ENCODE measurements around the gene ALKBH8. TPM values are rescaled to one million over a fixed set of nuclear protein-coding genes. Genes with fewer than 3 reads are reported as not detected.

The ALKBH8 gene
- total and polyA plus RNA-seq, 2 of the 13 experiments (the other 11 are each of a cell fraction or from before 2014, with no cell fraction given) = 2.4 to 9.1 TPM

- TF ChIP-seq SNAI1 (CRISPR knock-in tag; IDR thresholded peaks at IDR 0.05; ENCODE audit: borderline replicate concordance) (no peak), HNRNPL (IDR thresholded peaks at IDR 0.05; ENCODE audit: low read depth, low read length) (0 out of 2 replicates have a peak, but pooled peaks have one; percentile 24), RXRA (CRISPR knock-in tag; IDR thresholded peaks at IDR 0.05) (0 out of 2 replicates have a peak, but pooled peaks have one; percentile 18), ZNF567 (CRISPR knock-in tag; IDR thresholded peaks at IDR 0.05; ENCODE audit: borderline replicate concordance) (peak; percentile 49; the same call in 1 of the 2 replicates), ZNF605 (CRISPR knock-in tag; IDR thresholded peaks at IDR 0.05) (peak; percentile 63; the same call in 1 of the 2 replicates), ZNF234 (CRISPR knock-in tag; conservative IDR thresholded peaks at IDR 0.05) (no peak), ZNF879 (CRISPR knock-in tag; IDR thresholded peaks at IDR 0.05) (0 out of 2 replicates have a peak, but pooled peaks have one; percentile 36), HBP1 (CRISPR knock-in tag; IDR thresholded peaks at IDR 0.05; ENCODE audit: low read depth) (peak; percentile 33; the same call in 1 of the 2 replicates), ZNF3 (CRISPR knock-in tag; IDR thresholded peaks at IDR 0.05) (no peak), ESRRA (CRISPR knock-in tag; IDR thresholded peaks at IDR 0.05; ENCODE audit: low read depth) (no peak; the same call in 1 of the 2 replicates), ZNF510 (CRISPR knock-in tag; IDR thresholded peaks at IDR 0.05; ENCODE audit: low read depth) (0 out of 2 replicates have a peak, but pooled peaks have one; percentile 29), KDM1A (CRISPR knock-in tag; IDR thresholded peaks at IDR 0.05) (no peak), MED1 (CRISPR knock-in tag; IDR thresholded peaks at IDR 0.05) (no peak), ZC3H13 (CRISPR knock-in tag; IDR thresholded peaks at IDR 0.05) (no peak), TOPORS (CRISPR knock-in tag; IDR thresholded peaks at IDR 0.05) (no peak), ZNF180 (CRISPR knock-in tag; IDR thresholded peaks at IDR 0.05; ENCODE audit: borderline replicate concordance, low read depth) (no peak), GPN1 (CRISPR knock-in tag; IDR thresholded peaks at IDR 0.05; ENCODE audit: borderline replicate concordance) (no peak), TRIM24 (CRISPR knock-in tag; IDR thresholded peaks at IDR 0.05) (no peak), JDP2 (CRISPR knock-in tag; IDR thresholded peaks at IDR 0.05; ENCODE audit: borderline replicate concordance) (no peak), ZNF382 (CRISPR knock-in tag; IDR thresholded peaks at IDR 0.05; ENCODE audit: borderline replicate concordance) (no peak), JUN (CRISPR knock-in tag; IDR thresholded peaks at IDR 0.05) (no peak), ZNF839 (CRISPR knock-in tag; IDR thresholded peaks at IDR 0.05; ENCODE audit: borderline replicate concordance) (0 out of 2 replicates have a peak, but pooled peaks have one; percentile 68), PHF5A (CRISPR knock-in tag; IDR thresholded peaks at IDR 0.05; ENCODE audit: low read depth, unreplicated experiment) (no peak), SP2 (CRISPR knock-in tag; IDR thresholded peaks at IDR 0.05) (no peak; the same call in 1 of the 2 replicates), NR1H2 (CRISPR knock-in tag; IDR thresholded peaks at IDR 0.05; ENCODE audit: borderline replicate concordance, low read depth) (no peak), ZNF615 (CRISPR knock-in tag; IDR thresholded peaks at IDR 0.05; ENCODE audit: borderline replicate concordance) (no peak), U2AF1 (optimal IDR thresholded peaks at IDR 0.05; ENCODE audit: low read depth, low read length) (no peak), ZNF441 (CRISPR knock-in tag; IDR thresholded peaks at IDR 0.05; ENCODE audit: borderline replicate concordance) (0 out of 2 replicates have a peak, but pooled peaks have one; percentile 21), FOXM1 (CRISPR knock-in tag; IDR thresholded peaks at IDR 0.05) (no peak), HIVEP1 (CRISPR knock-in tag; IDR thresholded peaks at IDR 0.05) (no peak), ELF1 (CRISPR knock-in tag; IDR thresholded peaks at IDR 0.05) (peak; percentile 87), HOXA9 (CRISPR knock-in tag; IDR thresholded peaks at IDR 0.05; ENCODE audit: borderline replicate concordance) (no peak), NCOA5 (CRISPR knock-in tag; IDR thresholded peaks at IDR 0.05) (no peak)
These were observed at the start of gene ALKBH8 (continued) for GRCh38 chr11:107565219-107565937.
